ENCODE data around the gene VAV2. TPM values are rescaled to one million over a fixed set of nuclear protein-coding genes. Genes with fewer than 3 reads are reported as not detected.

The VAV2 gene
- total and polyA plus RNA-seq, 8 donors: 25.3 to 44.1 (median 35.5) TPM

DNA sequence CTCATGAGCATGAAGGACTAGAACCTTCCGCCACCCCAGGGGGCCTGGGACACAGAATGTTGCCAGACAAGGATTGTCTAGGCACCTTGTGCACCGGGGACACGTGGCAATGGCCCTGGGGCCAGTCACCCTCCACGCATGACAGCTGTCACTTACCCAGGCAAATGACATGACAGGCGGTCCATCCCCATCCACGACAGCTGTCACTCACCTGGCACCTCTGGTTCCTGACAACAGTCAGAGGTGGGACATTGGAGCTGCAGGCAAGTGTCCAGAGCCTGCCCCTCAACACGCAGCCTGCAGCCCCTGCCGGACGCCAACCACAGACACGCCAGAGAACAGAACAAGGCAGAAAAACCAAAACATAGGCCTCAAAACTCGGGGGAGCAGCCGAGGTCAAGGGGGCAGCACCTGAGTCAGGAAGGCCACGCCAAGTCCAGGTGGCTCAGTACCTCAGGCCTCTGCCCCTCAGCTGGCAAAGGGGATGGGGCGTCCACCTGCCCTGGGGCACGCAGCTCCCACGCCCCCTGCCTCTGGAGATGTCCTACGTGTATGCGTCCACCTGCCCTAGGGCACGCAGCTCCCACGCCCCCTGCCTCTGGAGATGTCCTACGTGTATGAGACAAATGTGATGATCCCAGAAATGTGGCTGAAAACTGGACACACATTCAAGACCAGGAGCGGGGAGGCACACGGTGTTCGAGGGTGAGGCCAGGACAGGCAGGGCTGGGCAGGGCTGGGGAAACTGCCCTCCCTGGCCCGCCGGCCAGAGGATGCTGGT is 14.5 kb downstream of the VAV2 start:
- no peak for ATAC-seq
- Histone ChIP-seq H3K27me3 (no peaks in the 10 kb centered on the region), H3K4me1 (peaks cover 13 to 18% of the 10 kb centered on the region in 2 donors), H3K36me3 (no peaks in the 10 kb centered on the region), H3K4me3 (no peak overlapping the region), H3K27ac (no peak overlapping the region), H3K9me3 (no peaks in the 10 kb centered on the region)
- no peak for TF ChIP-seq CTCF (IDR thresholded peaks at IDR 0.05)
- intact Hi-C loops (cut with DNase I): no loop called here
- peak in 1 of 4 donors; percentile 55 for DNase-seq

DNA sequence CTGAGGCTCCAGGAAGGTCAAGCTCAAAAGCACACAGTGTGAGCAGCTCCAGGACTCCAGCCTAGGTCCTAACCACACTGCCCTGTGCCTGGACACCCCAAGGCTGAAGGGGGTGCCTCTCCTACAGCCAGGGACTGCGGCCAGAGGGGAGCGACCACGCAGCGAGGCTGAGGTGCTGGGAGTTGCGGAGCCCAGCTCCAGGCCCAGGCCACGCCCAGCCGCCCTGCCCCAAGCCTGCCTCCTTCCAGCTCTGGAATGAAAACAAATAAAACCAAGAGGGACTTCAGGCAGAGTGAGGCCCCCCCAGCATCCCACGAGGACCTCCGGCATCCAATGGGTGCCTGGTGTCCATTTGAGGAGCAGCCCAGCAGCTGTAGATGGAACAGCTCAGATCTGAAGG is 15.2 kb downstream of the VAV2 start:
- Histone ChIP-seq H3K27ac (no peak overlapping the region), H3K4me1 (peaks cover 13 to 18% of the 10 kb centered on the region in 2 donors), H3K9me3 (no peaks in the 10 kb centered on the region), H3K36me3 (no peaks in the 10 kb centered on the region), H3K27me3 (no peaks in the 10 kb centered on the region), H3K4me3 (no peak overlapping the region)
- ATAC-seq (no peak), DNase-seq (peak in 1 of 4 donors; percentile 46)
- no peak for TF ChIP-seq CTCF (IDR thresholded peaks at IDR 0.05)
- intact Hi-C loops (cut with DNase I): no loop called here

DNA sequence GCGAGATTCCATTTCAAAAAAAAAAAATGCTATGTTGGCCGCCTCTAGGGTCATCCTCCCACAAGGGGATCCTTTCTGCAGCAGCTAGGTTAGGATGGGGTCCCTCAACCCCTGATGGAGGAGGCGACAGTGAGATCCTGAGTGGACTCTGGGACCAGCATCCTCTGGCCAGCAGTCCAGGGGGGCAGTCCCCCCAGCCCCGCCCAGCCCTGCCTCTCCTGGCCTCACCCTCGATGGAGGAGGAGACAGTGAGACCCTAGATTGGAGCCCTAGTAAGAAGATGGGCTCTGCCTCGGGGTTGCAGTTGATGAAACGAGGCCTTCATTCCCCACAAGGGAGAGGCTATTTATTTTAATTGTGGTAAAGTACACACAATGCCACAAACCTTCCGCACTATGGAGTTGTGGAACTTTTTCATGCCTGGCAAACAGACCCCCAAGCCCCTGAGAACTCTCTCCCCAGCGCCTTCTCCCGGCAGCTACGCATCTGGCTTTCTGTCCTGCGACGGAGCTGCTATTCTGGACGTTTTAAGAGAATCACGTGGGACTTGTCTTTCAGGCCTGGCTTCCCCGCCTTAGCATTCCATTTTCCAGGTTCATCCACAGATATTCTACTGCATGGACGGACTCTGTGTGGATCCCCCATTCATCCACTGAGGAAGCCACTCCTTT is 15.8 kb downstream of the VAV2 start:
- H3K36me3 ChIP-seq: no peaks in the 10 kb centered on the region
- TF ChIP-seq CTCF (IDR thresholded peaks at IDR 0.05): no peak
- intact Hi-C loops (cut with DNase I): no loop called here
- H3K4me3 ChIP-seq: no peak overlapping the region
- DNase-seq (peak in 1 of 4 donors; percentile 11), ATAC-seq (no peak)
- no peaks in the 10 kb centered on the region for H3K27me3 ChIP-seq
- no peak overlapping the region for H3K27ac ChIP-seq
- no peaks in the 10 kb centered on the region for H3K9me3 ChIP-seq
- peaks cover 13 to 18% of the 10 kb centered on the region in 2 donors for H3K4me1 ChIP-seq

- Histone ChIP-seq H3K36me3 (no peaks in the 10 kb centered on the region), H3K4me1 (peaks cover 13 to 23% of the 10 kb centered on the region in 2 donors), H3K27ac (no peak overlapping the region), H3K4me3 (no peak overlapping the region), H3K27me3 (no peaks in the 10 kb centered on the region), H3K9me3 (no peaks in the 10 kb centered on the region)
- DNase-seq: peak in 1 of 4 donors; percentile 20
- intact Hi-C loops (cut with DNase I): no loop called here
- TF ChIP-seq CTCF (IDR thresholded peaks at IDR 0.05): no peak
- ATAC-seq: no peak
Measured at GRCh38 chr9:133975511-133975910, 16.6 kb downstream of the VAV2 start.

GRCh38 chr9:133974631-133975341 is 17.3 kb downstream of the VAV2 start:
- DNase-seq: peak in 1 of 4 donors; percentile 42
- no peaks in the 10 kb centered on the region for H3K27me3 ChIP-seq
- no peaks in the 10 kb centered on the region for H3K36me3 ChIP-seq
- H3K4me1 ChIP-seq: peaks cover 11 to 17% of the 10 kb centered on the region in 2 donors
- no peak for TF ChIP-seq CTCF (IDR thresholded peaks at IDR 0.05)
- H3K9me3 ChIP-seq: no peaks in the 10 kb centered on the region
- no peak overlapping the region for H3K4me3 ChIP-seq
- H3K27ac ChIP-seq: no peak overlapping the region
- no peak for ATAC-seq
- intact Hi-C loops (cut with DNase I): no loop called here

All from left lung (tissue), 10 donors.